ENCODE results near the gene SERPINF2. TPM values are rescaled to one million over a fixed set of nuclear protein-coding genes. Genes with fewer than 3 reads are reported as not detected.

SERPINF2 gene
- total RNA-seq, 1 experiment from 2014 or later, result 0.68 TPM

GRCh38 chr17:1755827-1756262, 13.2 kb downstream of the SERPINF2 start:
- Histone ChIP-seq H3K4me1 (ENCODE audit: insufficient read depth, low read length) (no peaks in the 10 kb centered on the region), H2BK15ac (ENCODE audit: low read depth, low read length) (no peak overlapping the region), H3K79me2 (ENCODE audit: insufficient read depth, low read length) (no peaks in the 10 kb centered on the region), H3K27ac (ENCODE audit: insufficient read length, low read depth, low read length) (no peak overlapping the region), H2BK12ac (ENCODE audit: insufficient read length, low read depth, low read length) (no peak overlapping the region), H2AFZ (ENCODE audit: low read length) (no peak overlapping the region), H2AK5ac (ENCODE audit: insufficient read length, low read length) (no peak overlapping the region), H4K91ac (ENCODE audit: insufficient read length, low read depth, low read length) (no peak overlapping the region), H3K18ac (ENCODE audit: insufficient read length, low read depth, low read length) (no peak overlapping the region), H3K23me2 (ENCODE audit: insufficient read length, low read depth, low read length, poor library complexity, severe bottlenecking) (no peaks in the 10 kb centered on the region), H2BK5ac (ENCODE audit: insufficient read length, low read length) (no peak overlapping the region), H3K4me2 (ENCODE audit: insufficient read depth, insufficient read length, low read length) (no peak overlapping the region), H3K9ac (ENCODE audit: extremely low read depth, insufficient read length, low read length) (no peak overlapping the region), H3K4ac (ENCODE audit: low read depth, low read length) (no peak overlapping the region), H2BK120ac (ENCODE audit: low read depth, low read length, poor library complexity, severe bottlenecking) (no peak overlapping the region), H4K20me1 (ENCODE audit: control insufficient read depth, insufficient read depth, insufficient read length) (no peaks in the 10 kb centered on the region), H3K23ac (ENCODE audit: insufficient read length, low read depth, low read length) (no peak overlapping the region), H3T11ph (ENCODE audit: low read length) (no peak overlapping the region), H3K14ac (ENCODE audit: insufficient read depth, low read length) (no peak overlapping the region; the same call in 1 of the 2 replicates), H2BK20ac (ENCODE audit: low read depth, low read length, poor library complexity, severe bottlenecking) (no peak overlapping the region), H3K9me3 (ENCODE audit: control insufficient read depth, low read depth, low read length) (no peaks in the 10 kb centered on the region), H3K79me1 (ENCODE audit: insufficient read depth, low read depth, low read length, poor library complexity, severe bottlenecking) (no peaks in the 10 kb centered on the region), H4K5ac (ENCODE audit: insufficient read length, low read depth, low read length) (no peak overlapping the region), H3K56ac (ENCODE audit: insufficient read length, low read depth, low read length) (no peak overlapping the region), H4K8ac (replicated peaks; ENCODE audit: insufficient read length, low read depth, low read length) (no peak overlapping the region), H3K27me3 (ENCODE audit: insufficient read depth, low read length) (no peaks in the 10 kb centered on the region)
- no peaks in the 10 kb centered on the region; the same call in none of the 2 replicates for H3K27me3 Mint-ChIP-seq (ENCODE audit: low read depth)
- peak overlapping the region in 2 of 3 experiments; percentile 15 to 34; a peak in 2 of 7 replicates for H3K27ac Mint-ChIP-seq
- H3K4me3 Mint-ChIP-seq, result no peak overlapping the region
- TF ChIP-seq CTCF (conservative IDR thresholded peaks at IDR 0.05), result no peak
- no peaks in the 10 kb centered on the region for H3K36me3 Mint-ChIP-seq (ENCODE audit: insufficient read depth in 1 of 3, low read depth in 3 of 3)
- no peak for DNase-seq
- no peaks in the 10 kb centered on the region for H3K9me3 Mint-ChIP-seq
- H3K4me1 Mint-ChIP-seq, result peaks cover 23 to 28% of the 10 kb centered on the region in 2 experiments
- WGBS (ENCODE audit: extremely low coverage, insufficient read length, low lambda C conversion rate), result no CpG with 5 or more reads among the region's 17 CpGs
